Measurements from ENCODE around the gene PRKCE. TPM values are rescaled to one million over a fixed set of nuclear protein-coding genes. Genes with fewer than 3 reads are reported as not detected.

The PRKCE gene
- polyA plus RNA-seq, 1 experiment: 16.7 TPM

DNA sequence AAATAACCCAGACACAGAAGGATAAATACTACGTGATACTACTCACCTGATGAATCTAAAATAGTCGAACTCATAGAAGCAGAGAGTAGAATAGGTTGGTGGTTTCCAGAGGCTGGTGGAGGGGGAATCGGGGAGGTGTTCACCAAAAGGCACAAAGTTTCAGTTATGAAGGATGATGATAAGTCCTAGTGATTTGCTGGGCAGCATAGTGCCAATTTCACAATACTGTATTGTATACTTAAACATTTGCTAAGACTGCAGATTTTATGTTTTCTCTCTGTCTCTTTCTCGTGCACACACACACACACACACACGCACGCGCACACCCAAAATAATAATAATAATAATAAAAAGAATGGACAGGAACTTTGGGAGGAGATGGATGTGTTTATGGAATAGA, 425.4 kb downstream of the PRKCE start:
- ChIA-PET POLR2A (no interaction called here), CTCF (no interaction called here)
- DNase-seq (ENCODE audit: low read depth, low spot score): no peak
- Histone ChIP-seq H3K9me3 (ENCODE audit: control insufficient read depth, insufficient read depth, low read length) (no peaks in the 10 kb centered on the region; the same call in 1 of the 2 replicates), H3K4me3 (ENCODE audit: low read depth, low read length) (no peak overlapping the region), H3K27ac (ENCODE audit: low read depth, low read length) (no peak overlapping the region), H3K27me3 (ENCODE audit: control insufficient read depth, insufficient read depth, low read length) (no peaks in the 10 kb centered on the region)
- no peak for TF ChIP-seq CTCF (IDR thresholded peaks at IDR 0.05; ENCODE audit: low read depth, low read length)

- H3K27ac ChIP-seq (ENCODE audit: low read depth, low read length): no peak overlapping the region
- ChIA-PET CTCF (interaction anchor here (2.6 kb wide), 1 partner anchor 15 kb away, joined by 10 read pairs; no protein-coding TSS in a partner anchor), POLR2A (no interaction called here)
- TF ChIP-seq CTCF (IDR thresholded peaks at IDR 0.05; ENCODE audit: low read depth, low read length): no peak
- H3K4me3 ChIP-seq (ENCODE audit: low read depth, low read length): no peak overlapping the region
- no peak for DNase-seq (ENCODE audit: low read depth, low spot score)
- no peaks in the 10 kb centered on the region for H3K27me3 ChIP-seq (ENCODE audit: control insufficient read depth, insufficient read depth, low read length)
- no peaks in the 10 kb centered on the region; the same call in 1 of the 2 replicates for H3K9me3 ChIP-seq (ENCODE audit: control insufficient read depth, insufficient read depth, low read length)
Observed at GRCh38 chr2:46077522-46078107, 426.1 kb downstream of the PRKCE start.

DNA sequence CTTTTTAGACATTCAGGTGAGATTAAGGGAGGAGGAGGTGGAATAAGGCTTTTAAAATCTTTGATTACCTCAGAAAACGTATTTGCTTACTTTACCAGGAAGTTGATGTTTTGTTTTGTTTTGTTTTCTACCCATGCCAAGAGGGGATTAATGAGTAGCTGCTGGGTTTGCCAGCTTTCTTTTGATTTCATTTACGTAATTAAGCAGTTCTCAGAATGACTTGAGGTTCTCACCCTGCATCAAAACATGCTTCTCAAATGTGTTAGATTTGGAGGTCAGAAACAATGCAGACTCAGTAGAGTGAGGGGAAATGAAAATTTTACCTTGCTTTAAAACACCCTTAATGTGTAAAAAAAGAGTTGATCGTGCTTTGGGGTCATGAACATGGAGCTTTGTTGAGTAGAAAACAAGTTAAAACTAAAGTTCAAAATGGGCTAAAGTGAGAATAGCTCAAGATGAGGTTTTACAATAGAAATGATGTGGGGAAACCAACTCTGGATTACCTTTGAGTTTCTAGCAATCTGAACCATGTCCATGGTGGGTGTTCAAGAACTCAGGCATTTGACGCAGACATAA, 428.6 kb downstream of the PRKCE start:
- TF ChIP-seq CTCF (IDR thresholded peaks at IDR 0.05; ENCODE audit: low read depth, low read length): no peak
- ChIA-PET POLR2A (no interaction called here), CTCF (interaction anchor here (2.6 kb wide), 1 partner anchor 17 kb away, joined by 10 read pairs; no protein-coding TSS in a partner anchor)
- H3K27me3 ChIP-seq (ENCODE audit: control insufficient read depth, insufficient read depth, low read length): no peaks in the 10 kb centered on the region
- H3K9me3 ChIP-seq (ENCODE audit: control insufficient read depth, insufficient read depth, low read length): no peaks in the 10 kb centered on the region; the same call in 1 of the 2 replicates
- no peak overlapping the region for H3K27ac ChIP-seq (ENCODE audit: low read depth, low read length)
- DNase-seq (ENCODE audit: low read depth, low spot score): no peak
- H3K4me3 ChIP-seq (ENCODE audit: low read depth, low read length): no peak overlapping the region

- no peak for DNase-seq (ENCODE audit: low read depth, low spot score)
- CTCF ChIA-PET: interaction anchor here (1.5 to 2.6 kb wide), 2 partner anchors 20 to 72 kb away, joined by 3 to 15 read pairs; no protein-coding TSS in a partner anchor
- no peaks in the 10 kb centered on the region for H3K27me3 ChIP-seq (ENCODE audit: control insufficient read depth, insufficient read depth, low read length)
- POLR2A ChIA-PET: interaction anchor here (0.8 to 1.0 kb wide), 3 partner anchors 15 to 89 kb away, joined by 3 to 4 read pairs (median 3); no protein-coding TSS in a partner anchor
- H3K4me3 ChIP-seq (ENCODE audit: low read depth, low read length): no peak overlapping the region
- TF ChIP-seq CTCF (IDR thresholded peaks at IDR 0.05; ENCODE audit: low read depth, low read length): no peak
- no peaks in the 10 kb centered on the region; the same call in 1 of the 2 replicates for H3K9me3 ChIP-seq (ENCODE audit: control insufficient read depth, insufficient read depth, low read length)
- peak overlapping the region; percentile 11 for H3K27ac ChIP-seq (ENCODE audit: low read depth, low read length)
Observed at GRCh38 chr2:46082531-46083485, 431.3 kb downstream of the PRKCE start.
